Lower leg skin (tissue), 4 donors: ENCODE results near the gene UBASH3B. TPM values are rescaled to one million over a fixed set of nuclear protein-coding genes. Genes with fewer than 3 reads are reported as not detected.

Experiments
- DNase-seq, 2 donors: peaks; one replicate each; pipeline ENCODE4 v3.0.0-alpha.2; 2019; ENCODE audit warnings: low spot score in 2 of 2
- H3K4me3 ChIP-seq: fragments of 200-600 bp; sonication (generic); 2 replicates; pipeline ENCODE4 v1.5.1; 2017; ENCODE audit warnings: mild to moderate bottlenecking, low read depth; ENCODE audit not compliant: poor library complexity, severe bottlenecking
- POLR2A ChIP-seq, 2 donors: fragments of 450-650 bp; IDR thresholded peaks; one replicate each; pipeline ENCODE4 v1.6.1; 2016 to 2017; ENCODE audit warnings: antibody characterized with exemption in 2 of 2, mild to moderate bottlenecking in 1 of 2, moderate library complexity in 1 of 2
- WGBS, 2 donors: methylation state at CpG; one replicate each; pipeline ENCODE4 v1.1.5; 2018; 5-methylcytosine and 5-hydroxymethylcytosine counted together
- intact Hi-C: fragments of 100-400 bp; cut with DNase I; formaldehyde crosslinking; loops from one replicate; pipeline ENCODE4 v1.15.0; 2023; ENCODE audit warnings: low total_unique reads
- total RNA-seq, 4 donors: library from RNA; depleted of rRNA; stranded (reverse); fragments of >200 nt; gene quantifications; one replicate each; pipeline ENCODE4 v1.1.0, GENCODE V29; 2016
- TF ChIP-seq, protein P1 (sequence below), 3 donors: fragments of 450-650 bp; IDR thresholded peaks; one replicate each; pipeline ENCODE4 v1.5.1; 2016; ENCODE audit warnings: antibody characterized with exemption in 3 of 3, mild to moderate bottlenecking in 3 of 3, moderate library complexity in 2 of 3

UBASH3B gene
- total RNA-seq, 4 donors from 2014 or later, result 14.2 to 58.4 (median 35.6) TPM

DNA sequence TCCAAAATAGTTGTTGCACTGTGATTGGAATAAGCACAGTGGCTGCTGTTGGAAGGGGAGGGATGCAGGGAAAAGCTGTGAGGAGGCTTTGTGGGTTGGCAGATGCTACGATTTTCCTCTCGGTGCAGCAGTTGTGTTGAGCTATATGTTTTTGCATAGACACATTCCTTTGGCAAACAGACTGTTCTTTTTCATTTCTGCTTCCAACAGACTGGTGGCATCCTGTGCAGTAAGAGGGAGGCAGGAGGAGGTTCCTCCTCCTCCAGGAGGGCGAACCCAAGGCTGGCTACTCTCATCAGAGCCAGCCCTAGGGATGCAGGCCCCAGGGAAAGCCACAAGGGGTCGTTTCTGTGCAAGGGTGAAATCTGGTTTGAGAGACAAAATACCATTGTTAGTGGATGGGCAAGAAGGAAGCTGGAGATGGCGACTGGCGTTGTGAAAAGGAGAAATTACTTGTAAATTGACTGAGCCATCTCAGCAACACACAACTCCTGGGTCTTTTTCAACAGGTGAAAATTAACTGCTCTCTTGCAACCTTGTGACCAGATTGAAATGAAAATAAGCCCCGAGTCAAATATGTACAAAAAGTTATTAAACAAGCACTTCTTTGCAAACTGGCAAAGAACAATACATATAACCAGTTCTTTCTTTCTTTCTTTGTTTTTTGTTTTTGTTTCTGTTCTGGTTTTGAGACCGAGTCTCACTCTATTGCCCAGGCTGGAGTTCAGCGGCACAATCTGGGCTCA is 26.5 kb upstream of the UBASH3B start:
- H3K4me3 ChIP-seq, result no peak overlapping the region
- TF ChIP-seq POLR2A (IDR thresholded peaks at IDR 0.05), result no peak
- TF ChIP-seq, protein P1, sequence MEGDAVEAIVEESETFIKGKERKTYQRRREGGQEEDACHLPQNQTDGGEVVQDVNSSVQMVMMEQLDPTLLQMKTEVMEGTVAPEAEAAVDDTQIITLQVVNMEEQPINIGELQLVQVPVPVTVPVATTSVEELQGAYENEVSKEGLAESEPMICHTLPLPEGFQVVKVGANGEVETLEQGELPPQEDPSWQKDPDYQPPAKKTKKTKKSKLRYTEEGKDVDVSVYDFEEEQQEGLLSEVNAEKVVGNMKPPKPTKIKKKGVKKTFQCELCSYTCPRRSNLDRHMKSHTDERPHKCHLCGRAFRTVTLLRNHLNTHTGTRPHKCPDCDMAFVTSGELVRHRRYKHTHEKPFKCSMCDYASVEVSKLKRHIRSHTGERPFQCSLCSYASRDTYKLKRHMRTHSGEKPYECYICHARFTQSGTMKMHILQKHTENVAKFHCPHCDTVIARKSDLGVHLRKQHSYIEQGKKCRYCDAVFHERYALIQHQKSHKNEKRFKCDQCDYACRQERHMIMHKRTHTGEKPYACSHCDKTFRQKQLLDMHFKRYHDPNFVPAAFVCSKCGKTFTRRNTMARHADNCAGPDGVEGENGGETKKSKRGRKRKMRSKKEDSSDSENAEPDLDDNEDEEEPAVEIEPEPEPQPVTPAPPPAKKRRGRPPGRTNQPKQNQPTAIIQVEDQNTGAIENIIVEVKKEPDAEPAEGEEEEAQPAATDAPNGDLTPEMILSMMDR (IDR thresholded peaks at IDR 0.05), result no peak
- peak; percentile 30 to 88 for DNase-seq
- intact Hi-C loops, result no loop called here
- WGBS, 2 donors, result 33 to 37% methylated on average over 9 of the region's 9 CpGs

- 44 to 64% methylated on average over 11 of the region's 11 CpGs for WGBS, 2 donors
- DNase-seq, result no peak
- H3K4me3 ChIP-seq, result no peak overlapping the region
- intact Hi-C loops, result no loop called here
- TF ChIP-seq POLR2A (IDR thresholded peaks at IDR 0.05), result no peak
- TF ChIP-seq, protein P1 (IDR thresholded peaks at IDR 0.05), result no peak
Measured at GRCh38 chr11:122632181-122632824, 23.2 kb upstream of the UBASH3B start.

GRCh38 chr11:122633219-122633829 is 22.2 kb upstream of the UBASH3B start:
- no peak overlapping the region for H3K4me3 ChIP-seq
- 42 to 59% methylated on average over 8 of the region's 8 CpGs for WGBS, 2 donors
- no peak for DNase-seq
- TF ChIP-seq, protein P1 (IDR thresholded peaks at IDR 0.05), result no peak
- TF ChIP-seq POLR2A (IDR thresholded peaks at IDR 0.05), result no peak
- intact Hi-C loops, result no loop called here

GRCh38 chr11:122634501-122634900 is 21.0 kb upstream of the UBASH3B start:
- H3K4me3 ChIP-seq, result no peak overlapping the region
- TF ChIP-seq POLR2A (IDR thresholded peaks at IDR 0.05), result no peak
- TF ChIP-seq, protein P1 (IDR thresholded peaks at IDR 0.05), result no peak
- whole genome bisulfite sequencing, 2 donors, result 37 to 58% methylated on average over 8 of the region's 8 CpGs
- no peak for DNase-seq
- intact Hi-C loops, result no loop called here

GRCh38 chr11:122637541-122637940 is 18.0 kb upstream of the UBASH3B start:
- no peak for TF ChIP-seq POLR2A (IDR thresholded peaks at IDR 0.05)
- TF ChIP-seq, protein P1 (IDR thresholded peaks at IDR 0.05), result no peak
- DNase-seq, result no peak
- intact Hi-C loops, result no loop called here
- 68 to 74% methylated on average over 6 of the region's 6 CpGs for whole genome bisulfite sequencing, 2 donors
- no peak overlapping the region for H3K4me3 ChIP-seq
